ENCODE measurements around the gene HSPB7.
"Not testable (repeated sequence)": the region's sequence is repeated elsewhere in the genome, so short reads cannot be mapped to it uniquely, and the experiment has no call there.

HSPB7 gene

DNA sequence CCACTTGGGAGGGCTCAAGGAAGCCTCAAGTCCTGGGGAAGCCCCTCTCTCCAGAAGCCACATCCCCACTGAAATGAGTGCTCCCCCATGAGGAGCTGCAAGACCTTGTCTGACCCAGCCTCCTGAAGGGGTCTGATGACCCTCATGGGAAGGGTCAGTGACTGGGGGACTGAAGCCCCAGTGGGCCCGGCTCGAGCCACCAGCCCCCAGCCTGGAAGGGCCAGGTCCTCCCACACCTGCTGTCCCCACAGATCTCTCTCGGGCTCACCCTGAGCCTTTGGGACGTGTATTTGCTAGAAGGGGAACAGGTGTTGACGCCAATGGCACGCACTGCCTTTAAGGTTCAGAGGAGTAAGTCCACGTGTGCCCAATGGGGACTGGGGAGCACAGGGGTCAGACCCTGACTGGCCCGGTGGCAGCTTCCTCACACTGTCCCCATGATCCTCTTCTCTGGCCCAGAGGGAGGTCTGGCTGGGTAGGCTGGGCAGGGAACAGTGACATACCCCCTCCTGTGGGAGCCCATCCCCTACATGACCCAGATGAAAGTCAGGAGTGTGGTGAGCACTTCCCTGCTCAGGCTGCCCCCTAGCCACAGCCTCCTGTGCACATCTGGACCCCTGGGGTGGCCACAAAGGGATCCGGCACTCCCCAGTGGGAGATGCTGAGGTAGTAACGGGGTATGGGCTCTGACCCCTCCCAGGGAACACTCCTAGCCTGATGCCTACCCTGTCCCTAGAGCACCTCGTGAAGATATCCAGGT lies 26.2 kb downstream of the HSPB7 start:
- no peak for DNase-seq (ENCODE audit: low read depth)
- TF ChIP-seq, protein P1, sequence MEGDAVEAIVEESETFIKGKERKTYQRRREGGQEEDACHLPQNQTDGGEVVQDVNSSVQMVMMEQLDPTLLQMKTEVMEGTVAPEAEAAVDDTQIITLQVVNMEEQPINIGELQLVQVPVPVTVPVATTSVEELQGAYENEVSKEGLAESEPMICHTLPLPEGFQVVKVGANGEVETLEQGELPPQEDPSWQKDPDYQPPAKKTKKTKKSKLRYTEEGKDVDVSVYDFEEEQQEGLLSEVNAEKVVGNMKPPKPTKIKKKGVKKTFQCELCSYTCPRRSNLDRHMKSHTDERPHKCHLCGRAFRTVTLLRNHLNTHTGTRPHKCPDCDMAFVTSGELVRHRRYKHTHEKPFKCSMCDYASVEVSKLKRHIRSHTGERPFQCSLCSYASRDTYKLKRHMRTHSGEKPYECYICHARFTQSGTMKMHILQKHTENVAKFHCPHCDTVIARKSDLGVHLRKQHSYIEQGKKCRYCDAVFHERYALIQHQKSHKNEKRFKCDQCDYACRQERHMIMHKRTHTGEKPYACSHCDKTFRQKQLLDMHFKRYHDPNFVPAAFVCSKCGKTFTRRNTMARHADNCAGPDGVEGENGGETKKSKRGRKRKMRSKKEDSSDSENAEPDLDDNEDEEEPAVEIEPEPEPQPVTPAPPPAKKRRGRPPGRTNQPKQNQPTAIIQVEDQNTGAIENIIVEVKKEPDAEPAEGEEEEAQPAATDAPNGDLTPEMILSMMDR (conservative IDR thresholded peaks at IDR 0.05; ENCODE audit: low read length), result no peak
- no peak overlapping the region for H3K4me3 ChIP-seq (ENCODE audit: low read length)

GRCh38 chr1:15989776-15990175 lies 28.1 kb downstream of the HSPB7 start:
- H3K4me3 ChIP-seq (ENCODE audit: low read length), result no peak overlapping the region
- no peak for DNase-seq (ENCODE audit: low read depth)
- TF ChIP-seq, protein P1 (conservative IDR thresholded peaks at IDR 0.05; ENCODE audit: low read length), result no peak

DNA sequence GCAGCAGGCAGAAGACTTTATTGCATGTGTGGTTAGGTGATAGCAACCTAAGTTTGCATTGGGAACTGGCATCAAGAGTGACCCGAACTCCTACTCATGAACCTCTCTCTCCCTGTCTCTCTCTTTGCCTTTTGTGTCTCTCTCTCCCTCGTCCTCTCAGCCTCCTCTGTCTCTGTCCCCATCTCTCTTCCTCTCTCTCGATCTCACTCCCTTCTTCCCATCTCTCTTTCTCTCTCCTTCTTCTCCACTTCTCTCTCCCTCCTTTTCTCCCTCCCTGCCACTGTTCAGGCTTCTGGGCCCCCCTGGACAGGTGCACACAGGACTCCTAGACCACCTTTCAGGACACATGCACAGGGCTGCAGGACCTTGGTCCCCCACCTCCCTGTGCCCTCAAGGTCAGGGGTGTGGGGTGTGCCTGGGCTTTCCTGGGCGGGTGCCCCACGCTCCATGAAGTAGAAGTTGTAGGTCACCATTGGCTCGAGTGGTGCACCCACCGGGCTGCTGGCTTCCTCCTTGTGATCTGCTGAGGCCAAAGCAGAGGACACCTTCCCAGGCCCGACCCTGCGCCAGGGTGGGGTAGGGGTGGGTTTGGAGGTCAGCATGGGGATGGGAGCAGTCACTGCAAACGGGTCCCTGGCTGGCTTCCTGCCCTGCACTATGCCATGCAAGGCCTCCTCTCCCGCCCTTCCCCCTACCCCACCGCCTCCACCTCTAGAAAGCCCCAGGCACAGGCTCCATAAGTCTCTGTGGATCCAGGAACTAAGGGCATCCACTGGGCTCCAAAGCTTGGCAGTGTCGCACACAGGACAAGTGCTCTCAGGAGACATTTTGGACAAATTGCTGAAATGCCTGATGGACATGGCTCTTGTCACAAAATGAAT lies 28.7 kb downstream of the HSPB7 start:
- H3K4me3 ChIP-seq (ENCODE audit: low read length), result no peak overlapping the region
- TF ChIP-seq, protein P1 (conservative IDR thresholded peaks at IDR 0.05; ENCODE audit: low read length), result no peak
- no peak for DNase-seq (ENCODE audit: low read depth)

- DNase-seq (ENCODE audit: low read depth), result peak; percentile 55
- no peak overlapping the region for H3K4me3 ChIP-seq (ENCODE audit: low read length)
Observed at GRCh38 chr1:15985611-15986297, 32.1 kb downstream of the HSPB7 start.

GRCh38 chr1:15983275-15983674 lies 34.6 kb downstream of the HSPB7 start:
- TF ChIP-seq, protein P1 (conservative IDR thresholded peaks at IDR 0.05; ENCODE audit: low read length), result no peak
- DNase-seq (ENCODE audit: low read depth), result no peak
- H3K4me3 ChIP-seq (ENCODE audit: low read length), result no peak overlapping the region

More at GRCh38 chr1:15985611-15986297, 32.1 kb downstream of the HSPB7 start:
- TF ChIP-seq, protein P1 (conservative IDR thresholded peaks at IDR 0.05; ENCODE audit: low read length), result no peak

DNA sequence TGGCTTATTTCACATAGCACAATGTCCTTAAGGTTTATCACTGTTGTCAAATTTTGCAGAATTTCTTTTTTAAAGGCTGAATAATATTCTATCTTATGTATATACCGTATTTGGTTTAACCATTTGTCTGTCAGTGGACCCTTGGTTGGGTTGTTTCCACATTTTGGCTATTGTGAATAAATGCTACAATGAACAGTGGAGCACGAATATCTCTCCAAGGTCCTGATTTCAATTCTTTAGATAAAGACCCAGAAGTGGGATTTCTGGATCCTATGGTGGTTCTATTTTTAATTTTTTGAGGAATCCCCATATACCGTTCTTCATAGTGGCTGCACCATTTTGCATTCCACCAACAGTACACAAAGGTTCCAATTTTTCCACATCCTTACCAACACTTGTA lies 36.2 kb downstream of the HSPB7 start:
- H3K4me3 ChIP-seq (ENCODE audit: low read length), result no peak overlapping the region
- TF ChIP-seq, protein P1 (conservative IDR thresholded peaks at IDR 0.05; ENCODE audit: low read length), result no peak
- DNase-seq (ENCODE audit: low read depth), result no peak

DNA sequence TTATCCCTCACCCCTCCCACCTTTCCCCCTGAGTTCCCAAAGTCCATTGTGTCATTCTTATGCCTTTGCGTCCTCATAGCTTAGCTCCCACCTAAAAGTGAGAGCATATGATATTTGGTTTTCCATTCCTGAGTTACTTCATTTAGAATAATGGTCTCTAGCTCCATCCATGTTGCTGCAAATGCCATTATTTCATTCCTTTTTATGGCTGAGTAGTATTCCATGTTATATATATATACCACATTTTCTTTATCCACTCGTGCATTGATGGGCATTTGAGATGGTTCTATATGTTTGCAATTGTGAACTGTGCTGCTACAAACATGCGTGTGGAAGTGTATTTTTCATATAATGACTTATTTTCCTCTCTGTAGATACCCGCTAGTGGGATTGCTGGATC lies 39.9 kb downstream of the HSPB7 start:
- not testable (repeated sequence) for DNase-seq (ENCODE audit: low read depth); H3K4me3 ChIP-seq (ENCODE audit: low read length)

Measured in AG10803 (cell line).